IMR-90 (cell line): ENCODE data around the gene PLCG1. TPM values are rescaled to one million over a fixed set of nuclear protein-coding genes. Genes with fewer than 3 reads are reported as not detected.

ENCODE experiments used
- ATAC-seq: fragments of 200-7000 bp; cut with Tn5 transposase; 2 replicates; pipeline ENCODE4 v1.9.1; 2020; ENCODE audit warnings: low read depth, mild to moderate bottlenecking, moderate library complexity
- BruUV-seq: library from RNA; stranded (reverse); fragments of 400-500 nt; replicated peaks from 2 replicates; lab custom pipeline; 2021; lab: Mats Ljungman, UMichigan
- CTCF ChIA-PET: fragments of 300-600 bp; formaldehyde crosslinking; extraction: SDS; loops from one replicate; lab custom pipeline; 2021; ENCODE audit warnings: antibody characterized with exemption; lab: Yijun Ruan, JAX
- POLR2A ChIA-PET: fragments of 300-600 bp; sonication (Branson Sonifier 250); formaldehyde crosslinking; loops from one replicate; lab custom pipeline; 2022; ENCODE audit warnings: antibody characterized with exemption; ENCODE audit not compliant: unreplicated experiment; lab: Charles Lee
- DNase-seq: peaks from one replicate; pipeline ENCODE4 v3.0.0; 2013
- H2AFZ ChIP-seq: replicated peaks from 2 replicates; pipeline ENCODE3; 2013; ENCODE audit warnings: low read length, mild to moderate bottlenecking; ENCODE audit not compliant: poor library complexity
- H2AK5ac ChIP-seq: 2 replicates; pipeline ENCODE4 v1.6.1; 2013; ENCODE audit warnings: low read depth, low read length, inconsistent platforms
- H2AK9ac ChIP-seq: replicated peaks from 2 replicates; pipeline ENCODE3; 2013; ENCODE audit warnings: mild to moderate bottlenecking, low read depth, low read length, moderate library complexity; ENCODE audit not compliant: poor library complexity
- H2BK120ac ChIP-seq: 2 replicates; pipeline ENCODE4 v1.6.1; 2013; ENCODE audit warnings: low read depth, low read length, inconsistent platforms
- H2BK15ac ChIP-seq: 3 replicates; pipeline ENCODE4 v1.6.1; 2013; ENCODE audit warnings: low read depth, low read length, inconsistent platforms
- H2BK20ac ChIP-seq: 2 replicates; pipeline ENCODE4 v1.6.1; 2013; ENCODE audit warnings: low read depth, mild to moderate bottlenecking, inconsistent platforms, low read length, moderate library complexity
- H2BK5ac ChIP-seq: 2 replicates; pipeline ENCODE4 v1.6.1; 2013; ENCODE audit warnings: mild to moderate bottlenecking, low read depth, low read length, inconsistent platforms; ENCODE audit not compliant: poor library complexity, severe bottlenecking
- H3K14ac ChIP-seq: replicated peaks from 2 replicates; pipeline ENCODE4 v1.6.1; 2013; ENCODE audit warnings: low read depth, low read length, inconsistent platforms
- H3K18ac ChIP-seq: 2 replicates; pipeline ENCODE4 v1.6.1; 2013; ENCODE audit warnings: low read depth, low read length, control low read depth
- H3K23ac ChIP-seq: 2 replicates; pipeline ENCODE4 v1.6.1; 2013; ENCODE audit warnings: low read depth, low read length, inconsistent platforms
- H3K27ac ChIP-seq: 2 replicates; pipeline ENCODE4 v1.5.1; 2013; ENCODE audit warnings: mild to moderate bottlenecking, control low read depth, low read length; ENCODE audit not compliant: insufficient read depth
- H3K27me3 ChIP-seq: 2 replicates; pipeline ENCODE4 v1.6.1; 2013; ENCODE audit warnings: low read length; ENCODE audit not compliant: control insufficient read depth, insufficient read depth
- H3K36me3 ChIP-seq: 2 replicates; pipeline ENCODE4 v1.6.1; 2013; ENCODE audit warnings: low read length, mixed read lengths; ENCODE audit not compliant: control insufficient read depth, insufficient read depth
- H3K4ac ChIP-seq: 2 replicates; pipeline ENCODE4 v1.6.1; 2013; ENCODE audit warnings: low read depth, low read length, inconsistent platforms
- H3K4me1 ChIP-seq: 2 replicates; pipeline ENCODE4 v1.6.1; 2013; ENCODE audit warnings: low read length, mixed read lengths; ENCODE audit not compliant: control insufficient read depth, insufficient read depth
- H3K4me2 ChIP-seq: 2 replicates; pipeline ENCODE4 v1.6.1; 2013; ENCODE audit warnings: low read depth, mild to moderate bottlenecking, control low read depth, low read length, moderate library complexity
- H3K4me3 ChIP-seq: 2 replicates; pipeline ENCODE4 v1.5.1; 2013; ENCODE audit warnings: low read depth, mild to moderate bottlenecking, control low read depth, low read length, moderate library complexity; ENCODE audit not compliant: insufficient read depth
- H3K56ac ChIP-seq: 2 replicates; pipeline ENCODE4 v1.6.1; 2013; ENCODE audit warnings: low read length, inconsistent platforms; ENCODE audit not compliant: insufficient read depth; ENCODE audit errors: extremely low read depth
- H3K79me1 ChIP-seq, 2 experiments: 2 replicates each; pipeline ENCODE4 v1.6.1; 2013; ENCODE audit warnings: low read length in 2 of 2, inconsistent platforms in 1 of 2, low read depth in 1 of 2
- H3K9ac ChIP-seq: 2 replicates; pipeline ENCODE4 v1.6.1; 2013; ENCODE audit warnings: low read depth, low read length, control low read depth
- H3K9me1 ChIP-seq: 2 replicates; pipeline ENCODE4 v1.6.1; 2013; ENCODE audit warnings: low read length, inconsistent platforms; ENCODE audit not compliant: insufficient read depth
- H3K9me3 ChIP-seq: 2 replicates; pipeline ENCODE4 v1.6.1; 2013; ENCODE audit warnings: low read length; ENCODE audit not compliant: control insufficient read depth, insufficient read depth
- H4K20me1 ChIP-seq: 2 replicates; pipeline ENCODE4 v1.6.1; 2013; ENCODE audit warnings: low read length, inconsistent platforms; ENCODE audit not compliant: insufficient read depth
- H4K5ac ChIP-seq: 2 replicates; pipeline ENCODE4 v1.6.1; 2013; ENCODE audit warnings: mild to moderate bottlenecking, low read depth, low read length, control low read depth
- H4K8ac ChIP-seq, 2 experiments: 2 replicates each; pipeline ENCODE4 v1.6.1; 2013; ENCODE audit warnings: low read depth in 2 of 2, low read length in 2 of 2, control low read depth in 1 of 2, inconsistent platforms in 1 of 2
- H4K91ac ChIP-seq: 2 replicates; pipeline ENCODE4 v1.6.1; 2013; ENCODE audit warnings: low read depth, low read length, inconsistent platforms; ENCODE audit not compliant: insufficient read depth
- CHD1 ChIP-seq: IDR thresholded peaks from 2 replicates; pipeline ENCODE4 v1.6.1; 2012; ENCODE audit warnings: low read depth, low read length, improper control_type of control experiment
- FOS ChIP-seq: fragments of 150-350 bp; IDR thresholded peaks from 2 replicates; pipeline ENCODE4 v1.6.1; 2016; ENCODE audit warnings: low read depth, low read length
- MAZ ChIP-seq: IDR thresholded peaks from 2 replicates; pipeline ENCODE4 v1.6.1; 2012; ENCODE audit warnings: low read depth, mild to moderate bottlenecking, low read length, improper control_type of control experiment, moderate library complexity, borderline replicate concordance
- NFE2L2 ChIP-seq: fragments of 150-350 bp; IDR thresholded peaks from 2 replicates; pipeline ENCODE4 v1.6.1; 2016; ENCODE audit warnings: low read depth, mild to moderate bottlenecking, low read length
- RFX5 ChIP-seq: IDR thresholded peaks from 2 replicates; pipeline ENCODE4 v1.8.0; 2012; ENCODE audit warnings: low read depth, mild to moderate bottlenecking, low read length, moderate library complexity
- SMC3 ChIP-seq: fragments of 150-350 bp; IDR thresholded peaks from 2 replicates; pipeline ENCODE4 v1.6.1; 2016; ENCODE audit warnings: low read depth, mild to moderate bottlenecking, antibody characterized with exemption, low read length, moderate library complexity
- WGBS, 2 experiments: methylation state at CpG; one replicate each; pipeline versions ENCODE4 v1.1.5 to v1.1.7; 2013; ENCODE audit warnings: missing lambda C conversion rate in 2 of 2; ENCODE audit not compliant: insufficient read length in 1 of 2; ENCODE audit errors: extremely low coverage in 2 of 2; 5-methylcytosine and 5-hydroxymethylcytosine counted together
- dilution Hi-C: fragments of 300-500 bp; cut with HindIII; formaldehyde crosslinking; loops from one replicate; pipeline ENCODE4 v1.14.3; 2018; ENCODE audit warnings: low sequenced_read_pairs; ENCODE audit not compliant: unreplicated experiment
- in situ Hi-C: fragments of 300-500 bp; cut with MboI; formaldehyde crosslinking; loops from 3 replicates; pipeline ENCODE4 v1.14.3; 2019; ENCODE audit warnings: low sequenced_read_pairs, inconsistent platforms, mixed read lengths
- intact Hi-C: fragments of 100-400 bp; cut with micrococcal nuclease; formaldehyde crosslinking; loops from 2 replicates; pipeline ENCODE4 v1.10.0; 2022
- polyA plus RNA-seq, 3 experiments: library from polyadenylated mRNA; depleted of rRNA; stranded (reverse); fragments of >200 nt; gene quantifications; 2 replicates each; pipeline ENCODE4 v1.2.3, GENCODE V29; 2012; ENCODE audit warnings: low replicate concordance in 1 of 3
- total RNA-seq: library from RNA; depleted of rRNA; stranded (reverse); fragments of >200 nt; gene quantifications from 2 replicates; pipeline ENCODE4 v1.2.3, GENCODE V29; 2012
- TF ChIP-seq, protein P1 (sequence below): fragments of 150-350 bp; IDR thresholded peaks from 2 replicates; pipeline ENCODE4 v1.6.1; 2017; ENCODE audit warnings: mild to moderate bottlenecking, antibody characterized with exemption, low read length, low read depth
- TF ChIP-seq, protein P2 (sequence below): fragments of 150-350 bp; IDR thresholded peaks from 2 replicates; pipeline ENCODE4 v1.6.1; 2016; ENCODE audit warnings: low read depth, mild to moderate bottlenecking, low read length, moderate library complexity, borderline replicate concordance

Gene PLCG1
- total and polyA plus RNA-seq, 2 of the 4 experiments (the other 2 are of a cell fraction), result 59.1 to 69.1 TPM

DNA sequence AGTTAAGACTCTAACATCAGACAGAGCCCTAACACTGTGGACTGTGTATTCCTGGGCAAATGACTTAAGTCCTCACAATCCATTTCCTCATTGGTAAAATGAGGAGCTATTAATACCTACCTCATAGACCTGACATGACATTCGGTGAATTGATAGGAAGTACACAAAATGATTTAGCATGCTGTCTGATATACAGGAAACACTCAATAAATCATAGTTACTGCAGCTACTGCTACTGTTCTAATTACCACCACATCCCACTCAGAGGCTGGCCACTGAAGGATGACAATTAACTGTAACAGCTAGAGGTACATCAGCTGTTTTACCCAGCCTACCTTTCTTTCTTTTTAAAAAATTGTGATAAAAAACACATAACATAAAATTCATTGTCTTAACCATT, 87.7 kb downstream of the PLCG1 start:
- Histone ChIP-seq H3K9me3 (no peaks in the 10 kb centered on the region), H2BK120ac (no peak overlapping the region), H2AK9ac (no peak overlapping the region), H4K20me1 (no peaks in the 10 kb centered on the region; the same call in 1 of the 2 replicates), H4K91ac (no peak overlapping the region), H3K4me3 (no peak overlapping the region), H3K36me3 (no peaks in the 10 kb centered on the region), H3K9me1 (peaks cover under 1% of the 10 kb centered on the region), H3K9ac (no peak overlapping the region), H3K4ac (no peak overlapping the region), H2BK15ac (no peak overlapping the region), H3K79me1 (peaks cover 25 to 46% of the 10 kb centered on the region in 2 experiments), H2BK20ac (no peak overlapping the region), H3K14ac (no peak overlapping the region), H2AK5ac (no peak overlapping the region), H3K56ac (no peak overlapping the region), H3K27me3 (no peaks in the 10 kb centered on the region), H2AFZ (no peak overlapping the region), H4K5ac (no peak overlapping the region), H2BK5ac (no peak overlapping the region), H3K4me1 (peaks cover 9% of the 10 kb centered on the region), H4K8ac (no peak overlapping the region), H3K18ac (no peak overlapping the region), H3K27ac (no peak overlapping the region), H3K4me2 (no peak overlapping the region), H3K23ac (no peak overlapping the region)
- no CpG with 5 or more reads among the region's 1 CpG for WGBS, 2 experiments
- no peak for ATAC-seq
- in situ Hi-C loops, result loop anchor here (5.0 kb wide), 1 partner anchor 48 kb away; no protein-coding TSS in a partner anchor
- no peak for TF ChIP-seq SMC3
- TF ChIP-seq, protein P1, sequence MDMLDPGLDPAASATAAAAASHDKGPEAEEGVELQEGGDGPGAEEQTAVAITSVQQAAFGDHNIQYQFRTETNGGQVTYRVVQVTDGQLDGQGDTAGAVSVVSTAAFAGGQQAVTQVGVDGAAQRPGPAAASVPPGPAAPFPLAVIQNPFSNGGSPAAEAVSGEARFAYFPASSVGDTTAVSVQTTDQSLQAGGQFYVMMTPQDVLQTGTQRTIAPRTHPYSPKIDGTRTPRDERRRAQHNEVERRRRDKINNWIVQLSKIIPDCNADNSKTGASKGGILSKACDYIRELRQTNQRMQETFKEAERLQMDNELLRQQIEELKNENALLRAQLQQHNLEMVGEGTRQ, result no peak
- TF ChIP-seq FOS, result no peak
- TF ChIP-seq, protein P2, sequence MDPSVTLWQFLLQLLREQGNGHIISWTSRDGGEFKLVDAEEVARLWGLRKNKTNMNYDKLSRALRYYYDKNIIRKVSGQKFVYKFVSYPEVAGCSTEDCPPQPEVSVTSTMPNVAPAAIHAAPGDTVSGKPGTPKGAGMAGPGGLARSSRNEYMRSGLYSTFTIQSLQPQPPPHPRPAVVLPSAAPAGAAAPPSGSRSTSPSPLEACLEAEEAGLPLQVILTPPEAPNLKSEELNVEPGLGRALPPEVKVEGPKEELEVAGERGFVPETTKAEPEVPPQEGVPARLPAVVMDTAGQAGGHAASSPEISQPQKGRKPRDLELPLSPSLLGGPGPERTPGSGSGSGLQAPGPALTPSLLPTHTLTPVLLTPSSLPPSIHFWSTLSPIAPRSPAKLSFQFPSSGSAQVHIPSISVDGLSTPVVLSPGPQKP, result no peak
- no peak for TF ChIP-seq MAZ
- TF ChIP-seq CHD1, result no peak
- TF ChIP-seq RFX5, result no peak
- no peak for TF ChIP-seq NFE2L2
- dilution Hi-C loops, result no loop called here
- no TSS peak for BruUV-seq
- CTCF ChIA-PET, result interaction anchor here (1.6 to 3.0 kb wide), 2 partner anchors 20 to 52 kb away, joined by 3 to 12 read pairs; no protein-coding TSS in a partner anchor
- intact Hi-C loops, result no loop called here
- no peak for DNase-seq
- POLR2A ChIA-PET, result no interaction called here
